Thoracic aorta (tissue), 2 donors: ENCODE results near the gene ATP10A. TPM values are rescaled to one million over a fixed set of nuclear protein-coding genes. Genes with fewer than 3 reads are reported as not detected.

Experiments used
- ATAC-seq: fragments of 150-250 bp; one replicate; pipeline ENCODE4 v1.8.0; 2017; ENCODE audit warnings: low read depth; ENCODE audit not compliant: insufficient number of reproducible peaks, low FRiP score
- DNase-seq: peaks from one replicate; pipeline ENCODE4 v3.0.0-alpha.2; 2020; ENCODE audit warnings: low spot score
- H3K27ac ChIP-seq, 2 donors: fragments of 200-600 bp; sonication (generic); 1 replicate in 1 of 2; 2 replicates in 1 of 2; pipeline ENCODE4 v1.5.1; 2016; ENCODE audit warnings: mild to moderate bottlenecking in 2 of 2, moderate library complexity in 2 of 2
- H3K27me3 ChIP-seq: fragments of 200-600 bp; sonication (generic); replicated peaks from 2 replicates; pipeline ENCODE4 v1.6.0; 2016; ENCODE audit warnings: mild to moderate bottlenecking; ENCODE audit not compliant: insufficient read depth
- H3K36me3 ChIP-seq: fragments of 200-600 bp; sonication (generic); one replicate; pipeline ENCODE4 v1.5.1; 2016
- H3K4me1 ChIP-seq, 2 donors: fragments of 200-600 bp; sonication (generic); 1 replicate in 1 of 2; 2 replicates in 1 of 2; pipeline versions ENCODE4 v1.5.1 to v1.6.0; 2016; ENCODE audit warnings: low read depth in 2 of 2, mild to moderate bottlenecking in 1 of 2; ENCODE audit not compliant: control insufficient read depth in 1 of 2
- H3K4me3 ChIP-seq: fragments of 200-600 bp; sonication (generic); 2 replicates; pipeline ENCODE4 v1.5.1; 2016; ENCODE audit warnings: mild to moderate bottlenecking
- H3K9me3 ChIP-seq: fragments of 200-600 bp; sonication (generic); 2 replicates; pipeline ENCODE4 v1.5.1; 2016
- CTCF ChIP-seq: fragments of 200-600 bp; sonication (generic); IDR thresholded peaks from one replicate; pipeline ENCODE4 v1.5.1; 2019; ENCODE audit warnings: antibody characterized with exemption
- total RNA-seq, 2 donors: library from RNA; depleted of rRNA; stranded (reverse); fragments of >200 nt; gene quantifications; one replicate each; pipeline versions ENCODE4 v1.1.0 to v1.2.3, GENCODE V29; 2016

The ATP10A gene
- total RNA-seq, 2 donors from 2014 or later, result 59.4 to 89.8 TPM

GRCh38 chr15:25780479-25781255 lies 82.5 kb downstream of the ATP10A start:
- Histone ChIP-seq H3K27ac (peak overlapping the region; percentile 39 to 60), H3K4me1 (peaks cover 10 to 69% of the 10 kb centered on the region in 2 donors), H3K4me3 (no peak overlapping the region), H3K36me3 (peaks cover 9% of the 10 kb centered on the region), H3K27me3 (no peaks in the 10 kb centered on the region), H3K9me3 (no peaks in the 10 kb centered on the region)
- no peak for TF ChIP-seq CTCF
- DNase-seq (no peak), ATAC-seq (no peak)

DNA sequence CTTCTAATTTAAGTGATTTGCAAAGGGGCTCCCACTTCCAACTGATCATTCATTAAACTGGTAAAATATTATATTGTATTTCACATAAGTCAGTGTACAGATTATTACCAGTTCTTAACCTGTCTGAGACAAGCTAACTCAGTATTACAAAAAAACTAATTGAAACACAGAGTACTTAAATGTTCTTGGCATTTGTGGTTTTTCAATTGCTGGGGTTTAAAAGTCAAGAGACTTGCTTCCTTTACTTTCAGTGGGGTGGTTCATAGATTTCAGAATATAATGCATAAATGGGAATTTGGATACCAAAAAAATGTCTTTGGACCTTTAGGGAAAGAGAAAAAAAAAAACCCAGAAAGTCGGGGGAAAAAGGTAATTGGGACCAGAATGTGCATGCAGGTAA lies 85.0 kb downstream of the ATP10A start:
- Histone ChIP-seq H3K36me3 (peaks cover 9% of the 10 kb centered on the region), H3K9me3 (no peaks in the 10 kb centered on the region), H3K27me3 (no peaks in the 10 kb centered on the region), H3K27ac (no peak overlapping the region), H3K4me1 (peaks cover 7 to 56% of the 10 kb centered on the region in 2 donors), H3K4me3 (no peak overlapping the region)
- ATAC-seq (no peak), DNase-seq (no peak)
- no peak for TF ChIP-seq CTCF

DNA sequence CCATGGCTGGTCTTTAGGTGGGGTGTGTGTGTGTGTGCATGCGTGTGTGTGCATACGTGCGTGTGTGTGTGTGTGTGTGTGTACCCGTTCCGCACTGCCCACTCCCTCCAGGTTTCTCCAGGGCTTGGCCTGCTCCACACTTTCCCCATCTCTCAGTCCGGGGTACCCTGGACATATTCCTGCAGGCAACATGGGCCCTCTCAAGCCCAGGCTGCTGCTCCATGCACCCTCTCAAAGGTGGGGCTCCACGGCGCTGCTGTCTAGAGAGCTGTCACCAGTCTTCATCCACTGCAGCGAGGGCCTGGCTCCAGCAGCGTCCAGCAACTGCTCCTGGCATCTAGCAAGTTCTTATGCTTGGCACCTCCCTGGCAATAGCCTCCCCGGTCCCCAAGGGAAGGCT lies 86.1 kb downstream of the ATP10A start:
- Histone ChIP-seq H3K27ac (no peak overlapping the region), H3K36me3 (peaks cover 9% of the 10 kb centered on the region), H3K4me1 (peaks cover 7 to 59% of the 10 kb centered on the region in 2 donors), H3K4me3 (no peak overlapping the region), H3K9me3 (no peaks in the 10 kb centered on the region), H3K27me3 (no peaks in the 10 kb centered on the region)
- DNase-seq (no peak), ATAC-seq (no peak)
- TF ChIP-seq CTCF, result no peak

GRCh38 chr15:25776071-25776746 lies 86.9 kb downstream of the ATP10A start:
- H3K4me3 ChIP-seq, result no peak overlapping the region
- H3K27me3 ChIP-seq, result no peaks in the 10 kb centered on the region
- ATAC-seq (no peak), DNase-seq (no peak)
- no peaks in the 10 kb centered on the region for H3K9me3 ChIP-seq
- peaks cover 9% of the 10 kb centered on the region for H3K36me3 ChIP-seq
- H3K4me1 ChIP-seq, result peaks cover 9 to 68% of the 10 kb centered on the region in 2 donors
- no peak overlapping the region for H3K27ac ChIP-seq
- no peak for TF ChIP-seq CTCF

DNA sequence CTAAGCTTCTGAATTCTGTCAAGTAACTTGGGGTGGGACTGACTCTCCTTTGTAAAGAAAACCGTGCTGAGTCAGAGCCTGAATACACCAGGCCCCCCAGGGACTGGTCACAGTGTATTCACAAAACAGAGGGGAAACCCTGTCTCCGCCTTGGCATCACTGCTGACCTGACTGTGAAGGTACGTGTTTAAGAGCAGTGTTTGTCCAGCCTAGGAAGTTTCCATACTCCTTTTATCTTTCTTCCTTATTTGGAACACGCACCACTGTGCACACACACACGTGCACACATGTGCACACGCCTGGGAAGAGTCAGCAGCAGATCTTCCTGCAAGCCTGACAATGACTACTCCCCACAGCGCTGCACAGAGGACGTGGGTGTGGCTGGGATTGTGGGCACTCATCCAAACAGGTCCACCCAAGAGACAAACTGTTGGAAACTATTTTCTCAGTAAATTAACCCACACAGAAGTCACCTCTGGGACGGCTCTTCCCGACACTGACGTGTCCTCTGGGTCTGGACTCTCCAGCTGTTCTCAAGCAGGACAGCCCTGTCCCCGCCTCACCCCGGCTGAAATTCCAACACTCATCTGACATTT lies 87.7 kb downstream of the ATP10A start:
- no peak overlapping the region for H3K4me3 ChIP-seq
- peaks cover 14 to 74% of the 10 kb centered on the region in 2 donors for H3K4me1 ChIP-seq
- H3K36me3 ChIP-seq, result peaks cover 7% of the 10 kb centered on the region
- no peak for ATAC-seq
- H3K27ac ChIP-seq, result no peak overlapping the region
- no peak for DNase-seq
- TF ChIP-seq CTCF, result no peak
- H3K9me3 ChIP-seq, result no peaks in the 10 kb centered on the region
- H3K27me3 ChIP-seq, result no peaks in the 10 kb centered on the region
